GM15510 (cell line): ENCODE data around the gene CNKSR2.

Experiments
- POLR2A ChIP-seq: IDR thresholded peaks from 3 replicates; pipeline ENCODE4 v1.6.1; 2011; ENCODE audit warnings: borderline replicate concordance; ENCODE audit not compliant: insufficient read length; ENCODE audit errors: extremely low read depth

The CNKSR2 gene

DNA sequence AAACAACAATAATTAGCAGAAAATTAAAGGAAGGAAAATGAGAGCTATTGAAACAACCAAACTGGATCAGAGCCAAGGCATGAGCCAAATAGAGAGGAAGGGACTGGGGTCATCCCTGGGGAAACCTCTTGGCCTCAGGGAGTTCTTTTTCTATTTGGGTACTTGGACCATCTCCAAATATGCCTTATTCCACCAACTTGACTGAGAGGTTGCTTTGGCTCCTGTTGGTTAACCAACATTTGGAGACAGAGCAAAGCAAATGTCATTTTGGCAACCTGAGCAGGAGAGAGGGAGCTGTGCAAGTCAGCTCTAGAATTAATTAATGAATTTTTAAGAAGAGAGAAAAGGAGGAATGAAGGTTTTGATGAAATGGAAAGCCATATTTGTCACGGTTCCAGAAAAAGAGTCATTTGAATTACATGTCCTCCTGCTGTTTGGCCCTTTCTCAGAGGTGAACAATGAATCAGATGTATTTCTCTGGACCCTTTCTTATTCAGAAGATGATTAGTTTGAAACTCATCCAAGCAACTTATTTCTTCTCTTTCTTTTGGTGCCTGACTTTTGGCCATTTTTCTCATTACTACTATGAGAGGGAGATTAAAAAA is 119.1 kb downstream of the CNKSR2 start:
- no peak for TF ChIP-seq POLR2A

DNA sequence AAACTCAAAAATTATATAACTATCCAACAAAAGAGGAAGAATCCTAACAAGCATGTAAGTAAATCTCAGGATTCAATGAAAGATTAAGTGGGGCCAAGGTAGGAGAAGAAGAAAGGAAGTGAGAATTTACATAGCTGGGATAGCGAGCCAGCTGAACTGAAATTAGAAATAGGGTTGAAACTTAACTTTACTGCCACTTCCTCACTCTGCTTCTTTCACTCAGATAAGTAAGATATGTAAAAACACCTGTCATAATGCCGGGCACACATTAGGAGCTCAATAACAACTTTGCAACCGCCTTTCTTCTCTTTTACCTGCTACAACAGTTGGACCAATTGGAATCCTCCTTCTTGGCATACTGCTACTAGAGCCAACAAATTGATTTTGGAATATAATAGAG is 129.4 kb downstream of the CNKSR2 start:
- no peak for TF ChIP-seq POLR2A

DNA sequence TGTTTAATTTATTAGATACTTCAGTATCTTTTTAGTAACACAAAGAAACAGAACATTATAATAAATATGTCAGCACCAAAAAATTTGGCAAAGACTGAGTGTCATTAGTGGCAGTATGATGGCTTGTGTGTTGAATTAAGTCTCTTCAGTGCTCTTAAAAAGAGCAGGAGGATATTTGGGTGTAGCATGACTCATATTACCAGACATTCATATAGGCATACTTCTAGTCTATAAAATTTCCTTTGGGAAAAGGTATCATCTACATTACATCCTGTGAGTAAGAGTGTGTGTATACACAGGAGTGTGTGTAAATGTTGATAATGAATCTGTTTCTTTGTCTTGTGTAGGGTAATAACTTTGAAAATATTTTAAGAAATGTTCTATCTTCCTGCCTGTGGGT is 135.7 kb downstream of the CNKSR2 start:
- TF ChIP-seq POLR2A: no peak

DNA sequence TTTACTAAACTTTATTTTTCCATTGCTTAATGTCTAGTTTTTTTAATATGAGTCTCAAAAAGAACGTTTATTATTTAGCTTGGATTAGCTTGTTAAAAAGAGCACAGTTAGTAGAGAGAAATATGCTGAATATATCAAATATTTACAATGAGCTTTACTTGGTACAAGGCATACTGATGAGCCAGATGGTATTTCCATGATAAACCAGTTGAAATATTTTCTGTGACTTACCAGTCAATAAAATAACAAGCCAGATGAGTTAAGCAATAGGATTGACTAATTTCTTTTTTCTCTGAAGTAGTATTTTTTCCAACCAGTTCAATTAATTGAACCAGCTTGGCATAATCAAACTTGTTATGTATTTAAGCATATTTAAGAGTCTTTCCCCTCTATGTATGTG is 149.8 kb downstream of the CNKSR2 start:
- no peak for TF ChIP-seq POLR2A

DNA sequence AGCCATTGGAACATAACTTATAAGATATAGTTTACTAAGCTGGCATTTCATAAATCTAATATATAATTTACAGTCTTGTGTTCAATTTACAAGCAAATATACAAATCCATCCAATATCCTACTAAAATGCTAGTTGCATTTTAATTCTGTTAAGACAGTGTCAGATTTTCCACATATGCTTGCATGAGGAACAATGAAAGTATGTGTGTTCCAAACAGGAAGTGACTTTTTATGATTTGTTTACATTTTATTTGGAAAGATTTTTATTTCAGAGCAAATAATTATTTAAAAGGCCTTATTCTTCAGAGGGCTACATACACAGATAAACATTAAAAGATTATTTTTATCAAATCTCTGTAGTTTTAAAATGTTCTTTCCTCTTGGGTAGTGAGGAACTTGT is 153.9 kb downstream of the CNKSR2 start:
- no peak for TF ChIP-seq POLR2A

DNA sequence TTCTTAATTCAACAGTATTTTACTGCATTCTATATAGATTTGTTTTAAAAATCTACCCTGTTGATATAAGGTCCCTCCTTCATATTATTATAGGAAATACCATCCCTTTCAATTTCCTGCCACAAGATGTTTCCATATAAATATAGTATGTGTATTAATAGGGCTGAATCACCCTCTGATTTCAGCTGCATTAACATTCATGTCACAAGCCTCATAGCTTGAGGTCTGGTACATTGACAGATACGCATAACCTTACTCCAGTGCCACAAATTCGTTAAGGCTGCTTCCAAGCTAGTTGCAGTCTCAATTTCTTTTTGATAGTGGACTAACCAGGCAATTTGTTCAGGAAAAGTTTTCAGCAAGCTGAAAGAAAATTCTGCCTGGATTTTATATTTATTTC is 155.6 kb downstream of the CNKSR2 start:
- no peak for TF ChIP-seq POLR2A

DNA sequence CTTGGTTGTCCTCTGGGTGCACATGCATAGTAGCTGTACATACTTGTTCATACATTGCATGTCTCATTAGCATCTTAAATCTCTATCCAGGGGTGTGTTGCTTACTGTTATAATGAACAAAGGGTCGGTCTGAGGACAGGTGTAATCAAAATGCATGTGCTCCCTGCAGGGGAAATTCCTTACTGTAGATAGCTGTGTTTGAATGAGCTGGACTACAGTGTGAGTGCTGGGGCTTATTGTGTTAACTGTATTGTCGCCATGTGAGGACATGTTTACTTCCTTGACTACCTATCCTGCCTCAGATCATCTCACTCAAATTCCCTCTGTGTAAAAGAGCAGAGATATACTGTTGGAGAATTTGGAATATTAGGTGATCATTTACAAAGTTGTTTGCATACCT is 185.2 kb downstream of the CNKSR2 start:
- TF ChIP-seq POLR2A: no peak

DNA sequence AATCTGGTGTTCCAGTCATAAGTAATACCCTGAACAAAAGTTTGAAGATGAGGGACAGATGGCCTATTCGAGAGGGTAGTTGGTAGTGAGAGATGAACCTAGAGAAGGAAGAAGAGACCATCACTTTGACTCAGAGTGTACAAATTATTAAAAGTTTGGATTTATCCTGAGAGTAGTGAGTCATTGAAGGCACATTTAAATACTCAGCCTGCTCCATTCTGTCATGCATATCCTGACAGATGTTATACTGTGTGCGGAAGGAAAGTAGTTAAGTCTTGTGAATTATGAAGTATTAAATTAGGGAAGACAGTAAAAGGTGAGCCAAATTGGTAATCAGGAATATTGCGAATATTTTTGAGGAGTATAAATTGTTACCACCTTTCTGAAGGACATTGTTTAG is 190.8 kb downstream of the CNKSR2 start:
- no peak for TF ChIP-seq POLR2A

- no peak for TF ChIP-seq POLR2A
Measured at GRCh38 chrX:21574793-21575192, 200.6 kb downstream of the CNKSR2 start.

- TF ChIP-seq POLR2A: no peak
Measured at GRCh38 chrX:21581479-21581878, 207.3 kb downstream of the CNKSR2 start.

- TF ChIP-seq POLR2A: no peak
Measured at GRCh38 chrX:21586001-21586400, 211.8 kb downstream of the CNKSR2 start.

- no peak for TF ChIP-seq POLR2A
Measured at GRCh38 chrX:21590012-21590776, 216.0 kb downstream of the CNKSR2 start.

DNA sequence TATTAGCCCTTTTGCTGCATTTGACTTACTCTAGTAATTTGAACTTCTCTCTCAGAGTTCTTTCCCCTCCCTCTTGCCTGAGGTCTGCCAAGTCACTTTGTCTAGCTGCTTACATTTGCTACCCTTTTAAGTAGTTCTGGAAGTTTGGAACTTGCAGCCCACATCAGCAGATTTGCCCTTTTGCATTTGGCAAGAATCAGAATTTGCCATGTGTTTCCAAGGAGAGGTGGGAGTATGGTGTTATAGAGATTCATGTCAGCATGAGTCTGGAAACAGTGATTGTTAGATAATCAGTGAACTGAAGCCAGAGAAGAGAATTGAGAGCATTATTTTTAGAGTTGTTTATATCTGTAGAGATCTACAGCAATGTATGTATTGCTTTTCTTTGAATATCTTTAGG is 231.8 kb downstream of the CNKSR2 start:
- TF ChIP-seq POLR2A: no peak

DNA sequence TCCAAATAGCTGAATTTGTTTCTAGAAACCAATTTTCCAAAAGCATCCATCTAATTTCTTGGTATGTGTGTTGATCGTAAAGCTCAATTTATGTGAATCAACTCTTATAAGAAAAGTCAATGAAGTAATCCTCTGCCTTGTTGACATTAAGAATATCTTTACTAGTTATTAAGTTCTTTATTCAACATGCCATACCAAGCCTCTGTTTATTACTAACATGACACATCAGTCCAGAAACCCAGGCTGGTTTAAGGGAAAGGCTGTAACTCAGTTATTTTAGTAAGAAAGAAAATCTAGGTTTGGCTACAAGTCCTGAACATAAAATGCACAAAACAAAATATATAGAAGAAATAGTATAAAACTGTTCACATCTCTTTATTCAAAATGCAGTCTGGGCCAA is 235.9 kb downstream of the CNKSR2 start:
- no peak for TF ChIP-seq POLR2A

- TF ChIP-seq POLR2A: no peak
Measured at GRCh38 chrX:21612154-21612553, 237.9 kb downstream of the CNKSR2 start.

DNA sequence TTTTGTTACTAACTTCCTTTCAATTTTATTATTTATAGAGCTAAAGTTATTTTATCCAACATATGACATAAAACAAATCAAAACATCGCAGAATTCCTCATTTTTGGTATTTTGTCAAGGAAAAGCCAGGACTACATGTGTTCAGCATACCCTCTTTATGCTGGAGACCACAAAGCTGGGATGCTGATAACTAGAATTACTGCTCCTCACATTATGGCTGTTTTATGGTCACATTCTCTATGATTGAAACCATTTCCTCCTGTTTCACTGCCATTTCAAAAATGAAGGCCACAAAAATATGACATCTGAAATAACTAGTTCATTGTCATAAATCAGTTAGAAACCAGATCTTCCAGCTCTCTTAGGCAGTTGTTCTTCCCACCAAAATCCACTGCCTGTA is 242.2 kb downstream of the CNKSR2 start:
- TF ChIP-seq POLR2A: no peak

GRCh38 chrX:21620234-21620633 is 246.0 kb downstream of the CNKSR2 start:
- TF ChIP-seq POLR2A: no peak

- TF ChIP-seq POLR2A: no peak
Measured at GRCh38 chrX:21623778-21624501, 249.7 kb downstream of the CNKSR2 start.
